Stimulated activated CD4-positive, alpha-beta T cell treated with anti-CD3 and anti-CD28 coated beads, Interleukin-2, amount 100 ng/mL, for 4 hours (primary cell): ENCODE results near the gene CCDC137.

Source experiments
- DNase-seq: peaks from one replicate; pipeline ENCODE4 v3.0.0-alpha.2; 2020; ENCODE audit warnings: low read depth

The CCDC137 gene

DNA sequence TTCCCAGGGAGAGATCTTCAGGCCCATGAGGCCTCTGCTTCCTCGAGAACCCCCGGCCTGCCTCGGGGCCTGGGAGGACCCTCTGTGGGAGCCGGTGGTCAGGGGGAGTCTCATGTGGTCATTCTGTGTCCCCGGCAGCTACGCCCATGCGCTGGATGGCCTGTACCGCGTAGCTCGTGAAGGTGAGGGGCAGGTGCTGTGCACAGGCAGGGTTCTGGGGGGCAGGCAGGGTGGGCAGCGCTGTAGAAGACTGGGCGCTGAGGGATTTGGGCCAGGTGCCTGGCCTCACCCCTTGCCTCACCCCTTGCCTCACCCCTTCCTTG lies 50.1 kb downstream of the CCDC137 start:
- no peak for DNase-seq

DNA sequence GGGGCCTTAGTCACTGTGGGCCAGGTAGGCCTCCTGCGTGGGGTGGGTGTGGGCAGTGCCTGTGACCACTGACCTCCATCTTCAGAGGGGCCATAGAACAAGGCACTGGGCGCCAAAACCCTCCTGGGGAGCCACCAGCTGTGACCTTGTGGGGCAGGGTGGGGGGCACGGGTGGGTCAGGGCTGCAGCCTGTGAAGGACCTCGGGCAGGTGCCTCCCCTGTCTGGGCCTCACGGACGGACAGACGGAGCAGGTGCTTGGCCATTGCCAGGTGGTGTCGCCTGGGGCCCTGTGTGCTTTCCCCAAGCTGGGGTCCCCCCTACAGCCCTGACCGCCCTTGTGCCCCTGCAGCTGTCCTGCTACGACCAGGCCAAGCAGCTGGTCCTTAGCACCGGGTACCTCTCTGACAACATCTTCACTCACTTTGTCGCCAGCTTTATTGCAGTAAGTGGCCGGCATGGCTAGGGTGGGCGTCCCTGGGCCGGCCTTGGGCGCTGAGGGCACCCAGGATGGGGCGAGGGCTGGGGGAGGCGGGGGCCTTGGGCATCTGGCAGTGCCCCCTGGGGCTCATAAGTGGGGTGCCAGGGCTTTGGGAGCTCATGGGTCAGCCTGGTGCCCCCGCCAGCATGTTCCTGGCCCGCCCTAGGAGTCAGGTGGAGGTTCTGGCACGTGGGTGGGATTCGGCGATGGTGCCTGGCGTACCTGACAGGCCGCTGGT lies 50.7 kb downstream of the CCDC137 start:
- no peak for DNase-seq

DNA sequence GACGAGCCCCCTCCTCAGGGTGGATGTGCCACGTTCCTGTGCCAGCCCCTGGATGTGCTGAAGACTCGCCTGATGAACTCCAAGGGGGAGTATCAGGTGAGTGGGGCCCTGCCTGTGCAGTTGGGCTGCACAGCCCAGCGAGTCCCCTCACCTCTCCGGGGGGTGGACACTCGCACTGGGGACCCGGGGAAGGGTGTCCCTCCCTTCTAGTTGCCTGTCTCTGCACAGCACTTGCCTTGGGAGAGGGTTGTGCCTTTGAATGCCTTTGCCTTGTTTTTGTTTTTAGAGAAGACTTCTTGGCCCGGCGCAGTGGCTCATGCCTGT lies 51.2 kb downstream of the CCDC137 start:
- DNase-seq, result no peak

DNA sequence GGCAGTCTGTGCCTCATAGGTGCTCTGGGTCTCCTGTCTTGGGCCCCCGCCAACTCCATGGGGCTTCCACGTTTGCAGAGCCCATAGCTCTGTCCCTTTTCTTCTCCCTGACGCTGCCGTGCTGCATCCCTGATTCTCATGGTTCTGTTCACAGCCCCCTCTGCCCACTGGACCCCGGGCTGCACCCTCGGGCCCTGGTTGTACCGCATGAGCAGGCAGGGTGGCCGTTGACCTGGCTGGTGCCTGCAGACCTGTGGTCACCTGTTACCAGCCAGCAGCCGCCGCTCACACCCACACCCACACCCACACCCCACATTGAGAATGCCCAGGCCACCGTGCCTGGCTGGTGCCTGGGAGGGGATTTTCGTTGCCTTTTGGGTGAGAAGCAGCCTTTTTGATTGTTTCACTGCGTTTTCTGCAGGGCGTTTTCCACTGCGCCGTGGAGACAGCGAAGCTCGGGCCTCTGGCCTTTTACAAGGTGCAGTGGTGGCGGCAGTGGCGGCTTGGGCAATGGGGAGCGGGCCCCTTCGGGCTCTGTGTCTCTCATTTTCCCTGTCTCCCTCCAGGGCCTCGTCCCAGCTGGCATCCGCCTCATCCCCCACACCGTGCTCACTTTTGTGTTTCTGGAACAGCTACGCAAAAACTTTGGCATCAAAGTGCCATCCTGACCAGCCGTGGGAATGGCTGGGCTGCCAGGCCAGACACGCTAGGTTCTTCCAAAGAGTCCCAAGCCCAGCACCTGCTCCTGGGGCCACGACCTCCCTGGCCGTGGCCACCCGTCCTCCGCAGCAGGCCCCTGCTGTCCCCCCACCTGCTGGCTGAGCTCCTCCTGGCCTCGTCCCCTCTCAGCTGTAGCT lies 53.1 kb downstream of the CCDC137 start:
- no peak for DNase-seq

DNA sequence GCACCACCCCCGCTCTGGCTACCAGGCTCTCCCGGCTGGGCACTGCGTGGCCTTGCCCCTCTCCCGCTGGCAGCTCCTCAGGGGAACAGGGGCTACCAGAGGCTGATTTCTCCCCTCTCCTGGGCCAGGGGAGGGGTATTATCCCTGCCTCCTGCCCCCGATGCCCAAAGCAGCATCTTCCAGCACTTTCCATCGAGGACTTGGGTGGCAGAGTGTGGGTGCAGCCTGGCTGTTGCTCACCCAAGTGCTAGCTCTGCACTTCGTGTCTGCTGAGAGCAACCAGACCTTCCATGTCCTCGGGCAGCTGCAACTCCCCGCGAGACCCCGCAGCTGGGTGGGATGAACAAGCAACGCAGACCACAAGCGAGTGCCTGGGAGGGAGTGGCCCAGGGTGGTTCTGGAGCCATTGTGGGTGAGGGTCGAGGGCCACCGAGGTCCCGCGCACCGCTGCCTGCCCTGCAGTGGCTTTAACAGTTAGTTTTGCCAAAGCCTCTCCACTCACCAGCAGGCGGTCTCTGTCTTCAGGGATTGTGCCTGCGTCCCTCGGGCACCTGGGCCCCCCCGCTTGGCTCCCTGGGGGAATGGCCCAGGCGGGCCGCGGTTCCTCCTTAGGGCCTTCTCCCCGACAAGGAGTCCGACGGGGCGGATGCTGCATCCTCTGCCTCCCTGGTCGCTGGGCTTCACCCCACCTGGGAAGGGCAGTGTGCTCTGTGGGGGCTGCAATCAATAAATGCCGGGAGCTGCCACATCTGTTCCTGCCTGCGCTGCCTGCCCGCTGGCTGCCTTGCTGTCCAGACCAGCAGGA lies 53.9 kb downstream of the CCDC137 start:
- no peak for DNase-seq

DNA sequence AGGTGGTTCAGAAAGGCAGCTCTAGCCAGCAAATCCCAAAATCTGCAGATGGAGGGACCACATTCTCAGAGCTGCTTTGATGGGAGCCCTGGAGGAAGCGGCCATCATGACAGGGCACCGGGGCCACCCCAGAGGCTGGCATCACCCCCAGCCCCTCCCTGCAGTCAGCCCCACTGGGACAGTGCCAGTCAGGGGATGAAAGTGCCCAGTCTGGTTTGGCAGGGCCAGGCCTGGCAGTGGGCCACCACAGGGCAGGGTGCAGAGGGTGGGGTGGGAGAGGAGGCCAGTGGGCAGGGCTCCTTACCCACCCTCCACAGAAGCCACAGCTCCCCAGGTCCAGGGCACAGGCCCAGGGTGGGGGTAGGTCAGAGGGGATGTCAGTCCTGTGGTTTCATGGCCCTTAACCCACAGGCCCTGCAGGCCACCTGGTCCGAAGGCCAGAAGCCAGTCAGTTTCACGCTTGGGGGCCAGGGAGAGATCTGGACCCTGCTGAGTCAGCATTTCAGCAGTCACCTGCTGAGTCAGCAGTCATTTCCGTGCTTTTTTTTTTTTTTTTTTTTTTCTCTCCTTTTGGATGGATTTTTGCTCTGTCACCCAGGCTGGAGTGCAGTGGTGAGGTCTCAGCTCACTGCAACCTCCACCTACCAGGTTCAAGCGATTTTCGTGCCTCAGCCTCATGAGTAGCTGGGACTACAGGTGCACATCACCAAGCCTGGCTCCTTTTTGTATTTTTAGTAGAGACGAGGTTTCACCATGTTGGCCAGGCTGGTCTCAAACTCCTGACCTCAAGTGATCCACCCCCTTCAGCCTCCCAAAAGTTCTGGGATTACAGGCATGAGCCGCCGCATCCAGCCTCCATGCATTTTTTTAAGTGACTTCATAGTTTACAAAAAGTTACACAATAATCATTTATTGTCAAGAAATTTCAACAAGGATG lies 55.9 kb downstream of the CCDC137 start:
- DNase-seq, result no peak
